Right lobe of liver (tissue), 4 donors: Measurements from ENCODE around the gene NLRP3.

Source experiments
- POLR2A ChIP-seq: fragments of 450-650 bp; IDR thresholded peaks from one replicate; pipeline ENCODE4 v1.6.1; 2017; ENCODE audit warnings: antibody characterized with exemption, mild to moderate bottlenecking
- TF ChIP-seq, protein P1 (sequence below), 4 donors: fragments of 200-600 bp in 3 of 4; fragments of 450-650 bp in 1 of 4; IDR thresholded peaks; one replicate each; pipeline versions ENCODE4 v1.5.1 to v1.8.0; 2016 to 2022; ENCODE audit warnings: antibody characterized with exemption in 4 of 4, mild to moderate bottlenecking in 2 of 4
- donor health status: DM: no; HTN: no; CAD: no.
- donor health status: DM: no; HTN: no; CAD: no.
- donor health status: DM: no; HTN: yes; CAD: no.

DNA sequence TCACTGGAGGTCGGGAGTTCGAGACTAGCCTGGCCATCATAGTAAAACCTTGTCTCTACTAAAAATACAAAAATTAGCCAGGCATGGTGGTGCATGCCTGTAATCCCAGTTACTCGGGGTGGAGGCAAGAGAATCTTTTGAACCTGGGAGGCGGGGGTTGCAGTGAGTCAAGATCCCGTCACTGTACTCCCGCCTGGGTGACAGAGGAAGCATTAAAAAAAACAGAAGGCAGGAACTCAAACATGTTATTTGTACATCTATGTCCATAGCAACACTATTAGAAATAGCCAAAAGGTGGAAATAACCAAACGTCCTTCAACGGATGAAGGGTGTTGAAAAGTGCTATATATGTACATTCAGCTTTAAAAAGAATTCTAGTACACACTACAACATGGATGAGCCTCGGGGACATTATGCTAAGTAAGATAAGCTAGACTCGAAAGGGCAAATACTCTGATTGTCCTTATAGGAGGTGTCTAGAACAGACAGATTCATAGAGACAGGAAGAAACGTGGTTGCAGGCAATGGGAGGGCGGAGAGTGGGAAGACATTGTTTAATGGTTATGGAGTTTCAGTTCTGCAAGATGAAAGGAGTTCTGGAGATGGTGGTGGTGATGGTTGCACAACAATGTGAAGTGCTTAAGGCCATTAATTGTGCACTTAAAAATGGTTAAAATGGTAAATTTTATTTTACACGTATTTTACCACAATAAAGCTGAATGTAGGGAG, 19.2 kb downstream of the NLRP3 start:
- TF ChIP-seq POLR2A: no peak
- TF ChIP-seq, protein P1, sequence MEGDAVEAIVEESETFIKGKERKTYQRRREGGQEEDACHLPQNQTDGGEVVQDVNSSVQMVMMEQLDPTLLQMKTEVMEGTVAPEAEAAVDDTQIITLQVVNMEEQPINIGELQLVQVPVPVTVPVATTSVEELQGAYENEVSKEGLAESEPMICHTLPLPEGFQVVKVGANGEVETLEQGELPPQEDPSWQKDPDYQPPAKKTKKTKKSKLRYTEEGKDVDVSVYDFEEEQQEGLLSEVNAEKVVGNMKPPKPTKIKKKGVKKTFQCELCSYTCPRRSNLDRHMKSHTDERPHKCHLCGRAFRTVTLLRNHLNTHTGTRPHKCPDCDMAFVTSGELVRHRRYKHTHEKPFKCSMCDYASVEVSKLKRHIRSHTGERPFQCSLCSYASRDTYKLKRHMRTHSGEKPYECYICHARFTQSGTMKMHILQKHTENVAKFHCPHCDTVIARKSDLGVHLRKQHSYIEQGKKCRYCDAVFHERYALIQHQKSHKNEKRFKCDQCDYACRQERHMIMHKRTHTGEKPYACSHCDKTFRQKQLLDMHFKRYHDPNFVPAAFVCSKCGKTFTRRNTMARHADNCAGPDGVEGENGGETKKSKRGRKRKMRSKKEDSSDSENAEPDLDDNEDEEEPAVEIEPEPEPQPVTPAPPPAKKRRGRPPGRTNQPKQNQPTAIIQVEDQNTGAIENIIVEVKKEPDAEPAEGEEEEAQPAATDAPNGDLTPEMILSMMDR (IDR thresholded peaks at IDR 0.05): no peak
